Keratinocyte (primary cell): Measurements from ENCODE around the gene GNB1.

ENCODE experiments used
- CTCF ChIP-seq, 3 experiments: IDR thresholded peaks in 1 of 3; conservative IDR thresholded peaks in 1 of 3; optimal IDR thresholded peaks in 1 of 3; 2 replicates in 2 of 3; 3 replicates in 1 of 3; pipeline versions ENCODE3 to v1.5.1; 2011; ENCODE audit warnings: low read length in 3 of 3, mild to moderate bottlenecking in 3 of 3, moderate library complexity in 2 of 3, control low read depth in 1 of 3, inconsistent platforms in 1 of 3; ENCODE audit not compliant: insufficient read depth in 2 of 3; ENCODE audit errors: extremely low read depth in 1 of 3
- EZH2 ChIP-seq: IDR thresholded peaks from one replicate; pipeline ENCODE4 v1.6.1; 2012; ENCODE audit warnings: inconsistent platforms, mild to moderate bottlenecking, low read length, moderate library complexity

- TF ChIP-seq CTCF (optimal IDR thresholded peaks at IDR 0.05 in 1 of 3, IDR thresholded peaks at IDR 0.05 in 1 of 3, conservative IDR thresholded peaks at IDR 0.05 in 1 of 3; ENCODE audit: extremely low read depth in 1 of 3, insufficient read depth in 2 of 3, low read length in 3 of 3) = no peak
- no peak for TF ChIP-seq EZH2
Observed at GRCh38 chr1:1752190-1752589, 138.7 kb downstream of the GNB1 start.
